Right renal pelvis (tissue), 4 donors: Measurements from ENCODE around the gene PLBD2. TPM values are rescaled to one million over a fixed set of nuclear protein-coding genes. Genes with fewer than 3 reads are reported as not detected.
A peak's percentile ranks its signal among the peaks of the same experiment; 100 is the strongest.
"Not testable (repeated sequence)": the region's sequence is repeated elsewhere in the genome, so short reads cannot be mapped to it uniquely, and the experiment has no call there.

Experiments used
- DNase-seq, 4 donors: peaks; one replicate each; pipeline ENCODE4 v3.0.0-alpha.2; 2013; ENCODE audit warnings: low read depth in 4 of 4, low spot score in 3 of 4, missing footprints in 1 of 4
- polyA plus RNA-seq, 4 donors: library from polyadenylated mRNA; unstranded; fragments of 120-200 nt; gene quantifications; one replicate each; pipeline ENCODE4 v1.2.1, GENCODE V29; 2013; ENCODE audit not compliant: insufficient read length in 4 of 4

Gene PLBD2
- polyA plus RNA-seq, 4 donors: 18.8 to 22.2 (median 20.9) TPM

DNA sequence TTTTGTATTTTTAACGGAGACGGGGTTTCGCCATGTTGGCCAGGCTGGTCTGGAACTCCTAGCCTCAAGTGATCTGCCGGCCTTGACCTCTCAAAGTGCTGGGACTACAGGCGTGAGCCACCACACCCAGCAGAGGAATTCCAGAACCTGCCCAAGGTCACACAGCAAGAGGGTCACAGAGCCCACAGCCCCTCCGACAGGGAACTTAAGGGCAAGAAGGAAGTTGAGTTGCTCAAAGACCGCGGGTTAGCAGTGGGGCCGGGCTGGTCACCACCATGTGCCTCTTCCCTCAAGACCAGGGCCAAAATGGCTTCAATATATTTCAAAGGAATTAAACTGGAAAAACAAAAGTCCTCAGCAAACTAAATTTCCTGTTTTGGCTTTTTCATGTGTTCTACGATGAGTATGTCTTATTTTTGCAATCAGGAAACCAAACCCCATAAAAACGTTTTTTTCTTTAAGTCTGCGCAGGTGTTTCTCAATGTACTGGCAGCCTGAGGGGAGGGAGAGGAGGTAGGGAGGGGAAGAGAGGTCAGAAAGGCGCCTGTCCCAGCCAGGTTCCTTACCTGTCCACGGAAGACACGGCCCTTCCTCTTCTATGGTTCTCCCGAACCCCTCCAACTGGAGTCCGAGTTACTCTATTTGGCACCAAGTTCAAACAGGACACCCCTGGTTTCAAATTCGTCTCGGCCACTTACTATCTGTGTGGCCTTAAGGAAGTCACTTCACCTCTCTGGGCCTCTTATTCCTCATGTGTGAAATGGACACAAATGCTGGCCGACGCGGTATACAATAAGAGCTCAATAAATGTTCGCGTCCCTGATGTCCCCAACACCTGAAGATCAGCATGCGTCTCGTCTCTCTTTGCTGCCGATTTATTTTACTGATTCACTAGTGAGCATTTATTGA lies 24.3 kb upstream of the PLBD2 start:
- DNase-seq: no peak

DNA sequence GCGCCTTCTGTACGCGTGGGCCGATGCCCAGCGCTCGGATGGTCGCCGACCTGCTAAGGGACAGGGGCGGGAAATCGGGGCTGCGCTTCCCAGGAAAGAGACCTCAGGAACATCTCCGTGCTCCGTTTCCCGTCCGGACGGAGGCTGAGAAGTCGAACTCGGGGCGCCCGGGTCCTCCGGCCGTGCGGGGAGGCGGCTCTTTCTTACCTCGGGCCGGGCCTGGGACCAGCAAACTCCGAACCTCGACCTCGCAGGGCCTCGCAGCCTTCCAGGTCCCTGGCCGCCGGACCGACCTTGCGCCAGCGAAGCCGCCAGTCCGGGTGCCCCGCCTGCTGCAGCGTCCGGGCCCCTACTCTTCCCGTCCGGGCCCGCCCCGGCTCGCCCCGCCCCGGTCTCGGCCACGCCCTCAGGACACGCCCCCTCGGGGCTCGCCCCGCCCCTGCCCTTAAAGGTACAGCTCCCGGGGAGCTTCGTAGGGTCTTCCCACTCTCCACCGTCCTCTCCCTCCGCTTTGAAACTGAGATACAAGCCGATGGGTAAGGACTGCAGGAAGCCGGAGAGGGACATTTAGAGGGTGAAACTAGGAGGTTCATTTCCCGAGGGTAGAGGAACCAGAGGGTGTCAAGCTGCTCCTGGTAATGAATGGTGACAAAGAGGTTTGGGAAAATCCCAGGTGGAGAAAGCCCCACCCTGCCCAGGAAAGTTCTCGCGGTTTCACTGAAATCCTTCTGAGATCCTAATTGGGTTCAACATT lies 23.4 kb upstream of the PLBD2 start, which contains the start of gene SLC8B1:
TSS of gene SLC8B1 (minus strand) at position 324 of the 754 bp plus-strand sequence. CDS start 2,231 bp downstream, outside the sequence.
- peak in 3 of 4 donors; percentile 64 to 71 (median 66) for DNase-seq

DNA sequence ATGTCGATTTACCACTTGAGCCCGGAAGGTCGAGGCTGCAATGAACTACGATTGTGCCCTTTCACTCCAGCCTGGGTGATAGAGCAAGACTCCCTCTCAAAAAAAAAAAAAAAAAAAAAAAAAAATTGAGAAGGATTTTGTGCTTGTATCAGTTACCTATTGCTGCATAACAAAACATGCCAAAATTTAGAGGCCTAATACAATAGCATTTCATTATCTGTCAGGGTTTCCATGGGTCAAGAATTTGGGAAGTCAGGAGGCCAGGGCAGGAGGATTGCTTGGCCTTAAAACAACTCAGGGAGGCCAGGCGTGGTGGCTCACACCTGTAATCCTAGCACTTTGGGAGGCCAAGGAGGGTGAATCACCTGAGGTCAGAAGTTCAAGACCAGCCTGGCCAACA lies 18.8 kb upstream of the PLBD2 start:
- DNase-seq: no peak

DNA sequence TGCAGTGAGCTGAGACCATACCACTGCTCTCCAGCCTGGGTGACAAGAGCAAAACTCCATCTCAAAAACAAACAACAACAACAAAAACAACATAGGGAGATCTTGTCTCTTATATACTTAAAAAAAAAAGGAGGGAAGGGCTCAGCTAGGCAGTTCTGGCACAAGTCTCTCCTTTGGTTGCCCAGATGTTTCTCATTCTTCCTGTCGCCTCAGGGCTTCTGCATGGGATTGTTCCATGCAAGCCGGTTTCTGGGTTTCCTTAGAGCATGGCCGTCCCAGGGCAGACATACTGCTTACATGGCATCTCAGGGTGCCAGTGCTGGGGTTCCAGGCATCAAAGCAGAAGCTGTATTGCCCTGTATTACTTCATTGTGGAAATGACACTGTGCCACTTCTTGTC lies 18.3 kb upstream of the PLBD2 start:
- DNase-seq: no peak

DNA sequence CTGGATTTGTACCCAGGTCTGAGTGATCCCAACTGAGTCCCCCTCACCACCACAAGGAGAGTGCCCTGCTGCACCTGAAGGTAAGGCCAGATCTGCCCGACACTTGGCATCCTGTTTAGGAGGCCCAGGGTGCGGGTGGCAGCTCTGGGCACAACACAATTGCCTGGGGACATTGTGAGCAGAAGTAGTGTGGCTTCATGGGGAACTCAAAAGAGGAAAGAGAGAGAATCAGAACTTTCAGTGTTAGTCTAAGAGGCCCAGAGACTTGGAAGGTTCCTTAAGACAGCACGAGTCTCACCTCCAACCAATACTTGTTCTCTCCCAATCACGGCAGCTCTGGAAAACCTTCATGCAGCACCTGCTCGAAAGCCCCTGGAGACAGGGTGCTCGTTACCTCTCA lies 16.9 kb upstream of the PLBD2 start:
- DNase-seq: no peak

DNA sequence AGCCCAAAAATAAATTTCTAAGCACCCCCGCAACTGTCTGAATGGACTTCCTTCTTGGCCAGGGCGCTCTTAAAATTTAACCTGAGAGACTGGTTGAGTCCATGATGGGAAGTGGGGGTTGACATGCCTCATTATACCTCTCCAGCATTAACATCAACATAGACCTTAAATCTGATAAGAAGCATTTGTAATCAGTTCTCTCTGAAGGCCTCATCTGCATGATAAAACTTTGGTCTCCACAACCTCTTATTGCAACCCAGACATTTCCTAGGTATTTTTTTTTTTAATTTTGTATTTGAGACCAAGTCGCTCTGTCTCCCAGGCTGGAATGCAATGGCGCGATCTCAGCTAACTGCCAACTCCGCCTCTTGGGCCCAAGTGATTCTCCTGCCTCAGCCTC lies 13.1 kb upstream of the PLBD2 start:
- DNase-seq: no peak

DNA sequence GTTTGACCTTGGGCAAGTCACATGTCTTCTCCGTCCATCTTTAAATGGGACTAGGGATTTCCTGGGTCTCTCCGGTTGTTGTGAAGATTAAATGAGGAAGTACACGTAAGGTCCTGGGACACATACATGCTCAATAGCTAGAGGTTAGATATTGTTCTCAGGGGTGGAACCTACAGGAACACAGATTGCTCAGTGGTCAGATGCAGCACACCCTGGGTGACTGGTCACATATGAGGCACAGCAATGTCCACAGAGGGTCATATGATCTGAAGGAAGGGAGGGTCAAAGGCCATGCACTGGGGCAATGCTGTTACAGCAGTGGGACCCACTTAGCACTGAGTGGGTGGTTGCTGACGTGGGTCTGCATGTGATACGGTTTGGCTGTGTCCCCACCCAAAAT lies 12.0 kb upstream of the PLBD2 start:
- no peak for DNase-seq

DNA sequence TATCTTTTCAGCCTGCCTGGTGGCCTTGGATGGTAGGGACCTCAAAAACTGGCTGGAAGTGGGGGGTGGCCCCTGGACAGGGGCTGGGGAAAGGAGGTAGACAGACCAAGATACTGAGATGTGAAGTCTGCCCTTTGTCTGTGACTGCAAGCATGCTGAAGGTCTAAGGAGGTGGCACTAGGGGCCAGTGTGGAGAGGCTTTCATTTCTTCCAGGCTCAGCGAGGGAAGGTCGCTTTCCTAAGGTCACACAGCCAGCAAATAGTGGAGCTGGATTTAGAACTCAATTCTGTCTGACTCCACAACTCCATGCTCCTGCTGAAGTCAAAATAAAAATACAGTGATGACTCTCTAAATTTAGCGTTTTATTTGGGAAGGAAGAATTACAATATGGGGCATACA lies 11.3 kb upstream of the PLBD2 start:
- DNase-seq: no peak

DNA sequence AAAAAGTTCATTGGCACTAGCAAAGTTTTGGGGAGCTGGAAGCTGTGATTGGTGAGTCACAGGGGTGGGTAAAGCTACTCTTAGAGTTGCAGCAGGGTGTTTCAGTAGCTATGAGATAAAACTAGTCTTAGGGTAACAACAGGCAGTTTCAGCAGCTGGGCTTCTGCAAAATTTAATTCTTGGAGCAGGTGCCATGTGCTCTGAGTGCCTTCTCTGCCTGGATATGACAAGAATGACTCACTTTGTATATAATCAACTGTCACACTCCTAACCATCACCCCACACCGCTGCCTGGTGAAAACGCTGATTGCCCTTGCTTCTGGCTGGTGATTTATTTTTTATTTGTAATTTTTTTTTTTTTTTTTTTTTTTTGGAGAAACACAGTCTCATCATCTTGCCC lies 10.5 kb upstream of the PLBD2 start:
- no peak for DNase-seq

DNA sequence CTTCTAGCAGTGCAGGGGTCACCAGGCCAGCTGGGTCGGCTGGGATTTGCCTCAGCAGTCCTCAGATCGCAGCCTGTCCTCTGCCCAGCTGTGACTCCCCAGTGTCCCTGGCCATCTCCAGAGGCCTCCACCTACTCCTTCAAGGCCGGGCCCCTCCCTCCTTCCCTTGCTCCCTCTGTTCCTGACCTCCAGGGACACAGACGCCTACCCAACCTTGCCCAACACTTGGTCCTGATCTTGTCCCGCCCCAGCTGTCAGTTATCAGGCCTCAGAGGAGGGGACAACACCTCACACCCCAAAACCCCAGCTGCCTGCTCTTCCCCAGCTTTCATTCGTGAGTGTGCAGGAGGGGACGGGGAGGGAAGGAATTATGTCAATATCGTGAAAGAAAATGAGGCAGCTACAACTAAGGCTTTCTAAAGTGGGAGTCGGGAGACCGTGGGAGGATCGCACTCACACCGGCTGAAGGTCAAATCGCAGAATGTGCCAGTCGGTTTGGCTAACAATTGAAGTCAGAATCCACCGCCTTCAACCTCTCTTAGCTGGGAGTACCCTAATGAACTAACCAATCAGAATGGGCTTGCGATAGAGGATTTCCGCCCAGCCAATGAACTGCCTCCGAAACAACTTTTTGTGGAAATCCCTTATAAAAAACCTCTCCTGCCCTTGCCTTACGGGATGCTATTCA lies 9.4 kb upstream of the PLBD2 start:
- no peak for DNase-seq

DNA sequence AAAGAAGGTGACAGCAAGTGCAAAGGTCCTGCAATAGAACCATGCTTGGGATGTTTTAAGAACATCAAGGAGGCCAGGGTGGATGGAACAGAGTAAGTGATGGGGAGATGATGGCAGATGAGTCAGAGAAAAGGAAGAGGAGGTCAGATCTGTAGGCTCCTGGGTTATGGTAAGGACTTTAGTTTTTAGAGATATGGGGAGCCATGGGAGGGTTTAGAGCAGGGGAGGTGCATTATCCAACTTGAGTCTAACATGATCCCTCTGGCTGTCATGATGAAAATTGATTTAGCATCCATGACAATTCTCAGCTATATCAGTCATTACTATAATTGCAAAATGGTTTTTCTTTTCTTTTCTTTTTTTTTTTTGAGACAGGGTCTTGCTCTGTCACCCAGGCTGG lies 7.3 kb upstream of the PLBD2 start:
- no peak for DNase-seq

DNA sequence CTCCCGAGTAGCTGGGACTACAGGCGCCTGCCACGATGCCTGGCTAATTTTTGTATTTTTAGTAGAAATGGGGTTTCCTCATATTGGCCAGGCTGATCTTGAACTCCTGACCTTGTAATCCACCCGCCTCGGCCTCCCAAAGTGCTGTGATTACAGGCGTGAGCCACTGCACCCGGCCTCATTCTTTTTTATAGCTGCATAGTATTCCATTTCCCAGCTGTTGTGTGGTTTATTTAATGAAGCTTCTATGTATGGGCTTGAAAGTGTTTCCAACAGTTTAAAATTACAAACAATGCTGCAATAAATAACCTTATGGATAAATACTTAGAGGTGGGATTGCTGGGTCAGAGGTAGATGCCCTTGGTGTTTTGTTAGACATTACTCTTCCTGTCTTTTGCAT lies 4.2 kb upstream of the PLBD2 start:
- not testable (repeated sequence) for DNase-seq

DNA sequence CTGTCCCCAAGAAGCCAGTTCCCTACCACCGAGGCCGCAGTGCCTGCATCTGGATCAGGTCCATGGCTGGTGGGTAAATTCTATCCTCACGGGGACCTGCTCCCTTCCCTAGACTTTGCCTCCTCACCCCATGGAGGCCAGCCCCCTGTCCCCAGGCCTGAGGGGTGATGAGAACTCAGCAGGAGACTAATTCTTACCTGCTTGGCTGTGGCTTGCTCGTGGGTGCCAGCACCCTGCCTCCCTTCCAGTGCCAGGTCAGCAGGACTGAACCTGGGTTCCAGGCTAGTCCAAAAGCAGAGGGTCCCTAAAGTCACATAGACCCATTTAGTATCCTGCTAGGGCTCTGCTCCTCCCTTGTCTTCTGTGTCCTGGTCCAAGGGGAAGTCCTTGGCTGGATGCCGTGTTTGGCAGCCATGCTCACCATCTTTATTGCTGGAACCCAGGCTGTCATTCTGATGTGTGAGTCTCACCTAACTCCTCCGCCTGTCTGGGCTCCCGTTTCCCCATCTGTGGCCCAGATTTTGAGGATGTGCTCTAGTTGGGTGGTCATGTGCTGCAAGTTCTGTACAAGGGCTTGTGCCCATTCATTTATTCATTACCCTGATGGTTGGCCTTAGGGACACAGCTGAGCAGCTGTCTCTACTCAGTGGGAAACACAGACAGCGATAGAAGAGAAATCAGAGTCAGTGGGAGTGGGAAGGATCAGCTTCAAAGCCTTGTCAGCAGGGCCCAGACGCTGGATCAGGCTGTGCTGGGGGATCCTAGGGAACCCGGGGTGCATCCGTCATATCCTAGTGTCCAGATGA lies 949 bp downstream of the PLBD2 start:
- DNase-seq: peak in 1 of 4 donors; percentile 18

DNA sequence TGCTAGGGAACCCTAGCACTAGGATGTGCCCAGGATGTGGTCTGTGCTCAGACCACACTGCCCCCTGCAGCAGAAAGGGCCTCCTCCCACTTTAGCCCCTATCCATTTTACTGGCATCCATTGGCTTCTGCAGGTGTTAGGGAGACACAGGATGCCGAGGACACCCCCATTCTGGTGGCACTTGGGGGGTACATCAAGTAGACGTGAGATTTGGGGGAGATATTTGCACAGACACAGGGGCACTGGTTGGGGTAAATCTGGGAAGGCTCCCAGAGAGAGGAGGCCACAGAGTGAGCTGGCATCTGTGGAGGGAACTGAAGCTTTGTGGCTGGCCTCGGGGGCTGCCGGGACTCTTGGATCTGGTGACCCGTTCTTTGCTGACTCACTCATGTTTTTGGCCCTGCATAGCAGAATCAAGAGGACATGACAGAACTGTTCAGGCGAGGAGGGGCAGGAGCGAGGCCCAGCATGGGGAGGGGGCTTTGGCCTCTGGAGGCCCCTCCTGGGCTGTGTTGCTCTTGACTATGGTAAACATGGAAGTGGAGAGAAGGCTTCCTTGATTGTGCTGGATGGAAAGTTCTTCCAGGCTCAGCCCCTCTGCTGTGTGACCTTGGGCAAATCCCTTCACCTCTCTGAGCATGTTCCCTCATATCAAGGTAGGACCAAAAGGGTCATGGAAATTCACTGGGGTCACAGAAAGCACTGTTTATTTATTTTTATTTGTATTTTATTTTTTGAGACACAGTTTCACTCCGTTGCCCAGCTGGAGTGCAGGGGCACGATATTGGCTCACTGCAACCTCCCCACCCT lies 1.8 kb downstream of the PLBD2 start:
- DNase-seq: no peak

DNA sequence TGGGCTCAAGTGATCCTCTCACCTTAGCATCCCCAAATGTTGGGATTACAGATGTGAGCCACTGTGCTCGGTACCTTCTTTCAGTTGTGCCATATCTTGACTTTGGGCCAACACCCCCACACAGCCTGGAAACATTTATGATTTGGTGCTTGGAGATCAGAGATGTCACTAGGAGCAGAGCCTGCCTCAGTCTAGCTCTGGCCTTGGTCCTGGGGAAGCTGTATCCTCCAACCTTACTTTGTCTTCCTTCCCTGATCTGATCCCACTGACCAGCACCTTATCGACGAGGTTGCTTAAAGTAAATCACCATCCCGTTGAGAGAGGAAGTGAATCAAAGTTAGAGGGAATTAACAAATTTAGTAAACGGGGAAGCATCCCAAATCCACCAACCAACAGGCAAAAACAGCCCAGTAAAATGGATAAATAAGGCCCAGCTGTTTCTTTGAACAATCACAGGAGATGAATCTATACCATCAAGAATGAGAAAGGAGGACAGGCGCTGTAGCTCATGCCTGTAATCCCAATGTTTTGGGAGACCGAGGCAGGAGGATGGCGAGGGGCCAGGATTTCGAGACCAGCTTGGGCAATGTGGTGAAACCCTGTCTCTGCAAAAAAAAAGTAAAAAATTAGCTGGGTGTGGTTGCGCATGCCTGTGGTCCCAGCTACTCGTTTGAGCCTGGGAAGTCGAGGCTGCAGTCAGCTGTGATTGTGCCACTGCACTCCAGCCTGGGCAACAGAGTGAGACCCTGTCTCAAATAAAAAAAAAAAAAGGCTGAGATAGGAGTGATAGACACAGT lies 3.4 kb downstream of the PLBD2 start:
- DNase-seq: no peak

DNA sequence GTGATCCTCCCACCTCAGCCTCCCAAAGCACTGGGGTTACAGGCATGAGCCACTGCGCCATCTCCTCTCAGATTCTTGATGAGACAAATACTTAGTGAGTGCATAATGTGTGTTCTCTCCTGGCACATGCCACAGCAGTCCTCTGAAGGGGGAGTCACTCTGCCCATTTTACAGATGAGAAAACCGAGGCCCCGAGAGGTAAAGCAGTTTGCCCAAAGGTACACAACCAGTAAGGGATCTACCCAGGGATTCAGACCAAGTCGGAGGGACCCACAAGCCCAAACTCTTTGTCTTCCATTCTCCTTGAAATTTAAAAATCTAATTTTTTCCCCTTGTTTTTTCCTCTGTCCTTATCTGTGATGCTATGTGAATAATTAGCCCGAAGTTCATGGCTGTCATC lies 6.3 kb downstream of the PLBD2 start:
- no peak for DNase-seq

DNA sequence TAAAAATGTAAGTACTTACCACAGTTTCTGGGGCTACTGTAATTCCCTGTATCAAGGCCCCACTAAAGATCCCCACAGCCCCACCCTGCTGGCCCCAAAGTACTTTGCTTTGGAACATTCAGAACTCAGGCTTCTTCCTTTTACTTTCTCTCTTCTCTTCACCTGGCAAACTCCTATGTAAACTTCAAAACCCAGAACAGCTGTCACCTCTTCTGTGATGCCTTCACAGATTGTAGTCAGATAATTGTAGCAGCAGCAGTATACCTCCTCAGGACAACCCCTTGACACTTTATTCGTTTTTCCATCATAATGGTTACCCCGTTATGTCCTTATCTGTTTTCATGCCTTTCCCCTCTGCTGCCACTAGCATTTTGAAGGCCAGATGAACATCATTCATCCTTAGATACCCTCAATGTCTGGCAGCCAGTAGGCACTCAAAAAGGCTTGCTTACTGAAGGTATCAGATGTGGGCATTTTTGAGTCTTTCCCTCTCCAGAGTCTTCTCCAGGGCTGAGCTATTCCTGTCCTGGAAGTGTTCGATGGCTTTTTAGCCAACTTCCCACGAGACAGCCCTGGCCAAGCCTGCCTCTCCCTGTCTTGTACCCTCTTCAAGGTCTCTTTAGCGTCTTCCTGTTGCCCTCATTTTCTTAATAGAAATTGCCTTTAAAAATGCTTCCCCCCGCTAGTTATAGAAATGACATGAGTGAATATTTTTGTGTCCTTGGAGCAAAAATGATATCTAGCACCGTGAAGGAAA lies 7.4 kb downstream of the PLBD2 start:
- DNase-seq: no peak

DNA sequence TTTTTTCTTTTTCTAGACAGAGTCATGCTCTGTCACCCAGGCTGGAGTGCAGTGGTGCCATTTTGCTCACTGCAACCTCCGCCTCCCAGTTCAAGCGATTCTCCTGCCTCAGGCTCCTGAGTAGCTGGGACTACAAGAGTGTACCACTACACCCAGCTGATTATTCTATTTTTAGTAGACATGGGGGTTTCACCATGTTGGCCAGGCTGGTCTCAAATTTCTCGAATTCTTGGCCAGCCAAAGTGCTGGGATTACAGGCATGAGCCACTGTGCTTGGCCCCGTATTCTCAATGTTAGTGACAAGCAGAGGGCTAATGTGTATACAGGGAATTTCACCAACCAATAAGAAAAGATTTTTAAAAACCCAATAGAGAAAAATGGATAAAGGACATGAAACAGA lies 8.4 kb downstream of the PLBD2 start:
- DNase-seq: no peak
